GM12875 (cell line): Measurements from ENCODE around the gene FNDC3A.

Source experiments
- H3K4me3 ChIP-seq: one replicate; pipeline ENCODE4 v1.5.1; 2011; ENCODE audit warnings: low read depth, low read length, control low read depth
- TF ChIP-seq, protein P1 (sequence below): IDR thresholded peaks from 2 replicates; pipeline ENCODE4 v1.5.1; 2011; ENCODE audit warnings: low read depth, mild to moderate bottlenecking, control low read depth, inconsistent platforms, low read length, moderate library complexity, borderline replicate concordance; ENCODE audit not compliant: insufficient read depth

Gene FNDC3A

DNA sequence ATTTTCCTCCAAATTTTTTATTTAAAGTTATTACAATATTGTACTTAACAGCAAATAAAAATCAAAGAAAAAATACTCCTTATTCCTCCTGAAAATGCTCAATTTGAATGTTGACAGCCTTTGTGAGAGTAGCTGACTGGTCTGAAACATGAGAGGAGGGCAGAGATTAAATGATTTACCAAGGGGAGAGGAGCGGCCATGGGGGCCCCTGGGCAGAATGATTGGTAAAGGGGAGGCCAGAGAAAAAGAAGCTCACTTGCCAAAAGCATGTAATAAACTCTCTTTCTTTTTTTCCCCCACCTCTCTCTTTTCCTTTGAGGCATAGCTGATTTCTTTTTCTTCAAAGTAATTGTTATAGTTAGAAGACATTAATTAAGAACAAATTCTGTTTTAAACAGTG is 30.1 kb upstream of the FNDC3A start:
- H3K4me3 ChIP-seq: no peak overlapping the region
- TF ChIP-seq, protein P1, sequence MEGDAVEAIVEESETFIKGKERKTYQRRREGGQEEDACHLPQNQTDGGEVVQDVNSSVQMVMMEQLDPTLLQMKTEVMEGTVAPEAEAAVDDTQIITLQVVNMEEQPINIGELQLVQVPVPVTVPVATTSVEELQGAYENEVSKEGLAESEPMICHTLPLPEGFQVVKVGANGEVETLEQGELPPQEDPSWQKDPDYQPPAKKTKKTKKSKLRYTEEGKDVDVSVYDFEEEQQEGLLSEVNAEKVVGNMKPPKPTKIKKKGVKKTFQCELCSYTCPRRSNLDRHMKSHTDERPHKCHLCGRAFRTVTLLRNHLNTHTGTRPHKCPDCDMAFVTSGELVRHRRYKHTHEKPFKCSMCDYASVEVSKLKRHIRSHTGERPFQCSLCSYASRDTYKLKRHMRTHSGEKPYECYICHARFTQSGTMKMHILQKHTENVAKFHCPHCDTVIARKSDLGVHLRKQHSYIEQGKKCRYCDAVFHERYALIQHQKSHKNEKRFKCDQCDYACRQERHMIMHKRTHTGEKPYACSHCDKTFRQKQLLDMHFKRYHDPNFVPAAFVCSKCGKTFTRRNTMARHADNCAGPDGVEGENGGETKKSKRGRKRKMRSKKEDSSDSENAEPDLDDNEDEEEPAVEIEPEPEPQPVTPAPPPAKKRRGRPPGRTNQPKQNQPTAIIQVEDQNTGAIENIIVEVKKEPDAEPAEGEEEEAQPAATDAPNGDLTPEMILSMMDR: no peak

DNA sequence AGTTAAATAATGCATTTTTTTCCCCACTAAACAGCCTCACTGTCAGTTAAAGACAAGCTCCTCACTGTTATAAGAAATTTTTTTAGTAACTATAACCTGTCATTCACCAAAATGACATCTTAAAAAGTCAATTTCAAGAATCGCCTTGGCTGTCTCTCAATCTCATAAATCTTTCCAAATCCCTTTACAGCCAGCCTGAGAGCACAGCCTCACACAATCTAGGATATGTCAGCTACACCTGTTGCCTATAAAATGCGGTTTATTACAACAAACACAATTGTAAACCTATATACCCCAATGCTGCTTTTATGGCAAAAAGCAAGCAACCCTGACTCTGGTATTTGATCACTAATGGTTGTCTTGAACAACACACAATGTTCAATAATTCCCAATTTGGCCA is 29.5 kb upstream of the FNDC3A start:
- TF ChIP-seq, protein P1: no peak
- no peak overlapping the region for H3K4me3 ChIP-seq

DNA sequence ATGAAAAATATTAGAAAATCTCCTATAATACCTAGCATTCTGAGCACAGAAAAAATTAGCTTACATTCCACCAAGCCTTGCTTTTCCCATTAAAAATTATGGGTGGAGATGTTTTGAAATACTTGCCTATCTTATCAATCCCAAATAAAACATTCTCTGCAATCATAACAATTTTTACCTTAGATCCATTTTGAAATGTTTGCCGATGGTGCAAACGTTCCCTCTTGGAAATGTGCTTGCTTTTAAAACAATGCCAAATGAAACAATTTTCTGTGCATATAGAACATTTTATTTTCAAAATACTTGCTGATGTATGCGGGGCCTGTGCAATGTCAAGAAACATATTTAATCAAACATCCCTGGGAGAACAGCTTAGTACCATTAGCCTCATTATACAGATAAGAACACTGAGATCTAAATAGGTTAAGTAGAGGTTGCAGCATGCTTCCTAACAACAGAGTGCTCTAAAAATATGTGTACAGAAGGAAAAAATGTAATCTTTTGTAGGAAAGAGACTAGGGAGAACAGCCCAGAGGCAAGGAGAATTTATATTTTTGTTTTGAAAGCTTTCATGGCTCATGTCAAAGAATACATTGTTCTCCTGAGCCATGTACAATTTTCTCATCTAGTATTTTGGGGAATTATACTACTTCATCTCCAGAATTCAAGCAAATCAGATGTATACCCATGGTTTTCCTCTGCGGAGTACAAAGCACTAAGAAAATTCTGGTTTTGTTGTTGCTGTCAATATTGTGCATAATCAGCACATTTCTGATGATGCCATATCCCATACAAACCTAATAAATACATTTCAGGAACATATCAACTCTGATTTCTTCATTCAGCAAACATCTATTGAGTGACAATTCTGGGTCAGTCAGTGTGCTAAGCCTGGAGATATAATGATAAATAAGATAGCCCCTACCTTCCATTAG is 25.9 kb upstream of the FNDC3A start:
- H3K4me3 ChIP-seq: no peak overlapping the region
- TF ChIP-seq, protein P1: no peak

DNA sequence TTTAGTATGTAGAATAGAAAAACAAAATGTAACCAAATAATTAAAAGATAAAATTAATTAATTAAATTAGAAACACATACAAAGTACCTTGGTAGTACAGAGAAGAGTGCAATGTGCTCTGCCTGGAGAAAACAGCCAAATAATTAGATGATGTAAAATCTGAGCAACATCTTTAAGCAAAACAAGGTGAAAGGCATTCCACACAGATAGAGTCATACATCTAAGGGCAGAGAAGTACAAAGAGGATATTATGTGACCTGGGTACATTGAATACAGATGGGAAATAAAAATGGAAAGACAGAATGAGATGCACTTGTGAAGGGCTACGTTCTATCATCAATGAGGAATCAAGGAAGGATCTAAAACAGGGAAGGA is 25.2 kb upstream of the FNDC3A start:
- TF ChIP-seq, protein P1: no peak
- H3K4me3 ChIP-seq: no peak overlapping the region

DNA sequence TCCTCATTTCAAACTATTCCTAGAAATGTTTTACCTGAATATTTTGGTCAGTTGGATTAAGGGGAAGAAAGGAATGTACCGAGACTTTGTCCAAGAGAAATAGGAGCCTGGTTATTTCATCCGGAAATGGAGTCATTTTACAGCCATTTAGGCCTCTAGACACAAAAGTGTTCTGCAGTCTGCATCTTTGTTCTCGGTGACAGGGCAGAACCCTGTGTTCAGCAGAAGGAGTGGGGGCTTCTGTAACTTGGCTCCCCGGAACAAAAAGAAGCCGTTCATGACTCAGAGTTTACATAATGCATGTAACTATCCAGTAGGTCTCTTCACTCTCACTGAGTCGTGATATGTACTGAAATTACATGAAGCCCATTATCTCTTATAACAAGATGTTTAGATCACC is 21.6 kb upstream of the FNDC3A start:
- TF ChIP-seq, protein P1: no peak
- no peak overlapping the region for H3K4me3 ChIP-seq

DNA sequence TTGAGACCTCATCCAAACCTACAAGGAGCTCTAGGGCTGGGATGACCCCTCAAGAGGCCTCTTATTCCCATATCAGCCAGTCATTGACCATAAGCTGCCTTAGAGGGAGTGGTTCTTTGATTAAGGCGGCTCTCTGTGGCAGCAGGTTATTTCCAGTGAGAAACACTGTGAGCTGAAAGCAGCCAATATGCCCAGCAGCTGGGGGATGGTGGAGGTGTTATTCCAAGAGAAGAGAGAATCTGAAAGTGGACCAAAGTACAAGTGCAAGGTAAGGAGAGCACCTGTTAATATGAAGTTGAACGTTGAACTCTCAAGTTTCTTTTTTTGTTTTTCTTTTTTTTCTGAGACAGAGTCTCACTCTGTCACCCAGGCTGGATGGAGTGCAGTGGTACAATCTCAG is 20.2 kb upstream of the FNDC3A start:
- no peak overlapping the region for H3K4me3 ChIP-seq
- TF ChIP-seq, protein P1: no peak

DNA sequence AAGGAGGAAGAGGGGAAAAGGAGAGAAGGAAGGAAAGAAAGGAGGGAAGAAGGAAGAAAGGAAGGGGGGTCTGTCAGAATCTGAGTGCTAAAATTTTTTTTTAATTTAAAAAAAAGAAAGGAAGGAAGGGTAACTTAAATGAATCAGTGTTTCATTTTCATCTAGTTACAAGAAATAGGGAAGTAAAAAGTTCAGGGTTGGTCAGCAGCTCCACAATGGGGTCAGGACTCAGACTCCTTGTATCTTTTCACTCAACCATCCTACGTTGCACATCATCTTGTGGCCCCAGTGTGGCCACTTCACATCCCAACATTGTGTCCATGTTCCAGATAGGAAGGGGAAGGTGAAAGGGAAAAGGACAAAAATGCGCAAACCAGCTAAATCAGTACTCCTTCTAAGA is 14.3 kb upstream of the FNDC3A start:
- no peak overlapping the region for H3K4me3 ChIP-seq
- TF ChIP-seq, protein P1: no peak
